Keratinocyte (primary cell): ENCODE results near the gene IDI1.

Experiments used
- EZH2 ChIP-seq: IDR thresholded peaks from one replicate; pipeline ENCODE4 v1.6.1; 2012; ENCODE audit warnings: inconsistent platforms, mild to moderate bottlenecking, low read length, moderate library complexity
- TF ChIP-seq, protein P1 (sequence below), 3 experiments: IDR thresholded peaks in 1 of 3; conservative IDR thresholded peaks in 1 of 3; optimal IDR thresholded peaks in 1 of 3; 2 replicates in 2 of 3; 3 replicates in 1 of 3; pipeline versions ENCODE3 to v1.5.1; 2011; ENCODE audit warnings: low read length in 3 of 3, mild to moderate bottlenecking in 3 of 3, moderate library complexity in 2 of 3, control low read depth in 1 of 3, inconsistent platforms in 1 of 3; ENCODE audit not compliant: insufficient read depth in 2 of 3; ENCODE audit errors: extremely low read depth in 1 of 3

DNA sequence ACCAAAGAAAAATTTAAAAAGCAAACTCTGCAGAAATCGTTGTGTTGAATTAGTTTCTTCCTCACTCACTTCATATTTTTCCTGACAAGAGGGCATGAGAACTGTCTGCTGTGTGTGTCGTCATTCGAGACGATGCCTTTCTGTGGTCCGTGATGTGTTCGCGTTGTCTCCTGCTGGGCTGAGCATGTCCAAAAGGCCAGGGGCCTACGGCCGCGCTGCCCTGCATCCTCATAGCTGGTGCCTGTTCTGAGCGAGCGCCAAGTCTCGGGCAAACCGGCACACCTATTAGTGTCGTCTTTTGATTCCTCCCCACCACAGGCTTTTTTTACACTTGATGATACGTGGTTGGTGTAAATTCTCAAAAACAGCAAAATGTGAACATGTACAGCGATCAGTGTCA is 34.7 kb upstream of the IDI1 start:
- TF ChIP-seq, protein P1, sequence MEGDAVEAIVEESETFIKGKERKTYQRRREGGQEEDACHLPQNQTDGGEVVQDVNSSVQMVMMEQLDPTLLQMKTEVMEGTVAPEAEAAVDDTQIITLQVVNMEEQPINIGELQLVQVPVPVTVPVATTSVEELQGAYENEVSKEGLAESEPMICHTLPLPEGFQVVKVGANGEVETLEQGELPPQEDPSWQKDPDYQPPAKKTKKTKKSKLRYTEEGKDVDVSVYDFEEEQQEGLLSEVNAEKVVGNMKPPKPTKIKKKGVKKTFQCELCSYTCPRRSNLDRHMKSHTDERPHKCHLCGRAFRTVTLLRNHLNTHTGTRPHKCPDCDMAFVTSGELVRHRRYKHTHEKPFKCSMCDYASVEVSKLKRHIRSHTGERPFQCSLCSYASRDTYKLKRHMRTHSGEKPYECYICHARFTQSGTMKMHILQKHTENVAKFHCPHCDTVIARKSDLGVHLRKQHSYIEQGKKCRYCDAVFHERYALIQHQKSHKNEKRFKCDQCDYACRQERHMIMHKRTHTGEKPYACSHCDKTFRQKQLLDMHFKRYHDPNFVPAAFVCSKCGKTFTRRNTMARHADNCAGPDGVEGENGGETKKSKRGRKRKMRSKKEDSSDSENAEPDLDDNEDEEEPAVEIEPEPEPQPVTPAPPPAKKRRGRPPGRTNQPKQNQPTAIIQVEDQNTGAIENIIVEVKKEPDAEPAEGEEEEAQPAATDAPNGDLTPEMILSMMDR (optimal IDR thresholded peaks at IDR 0.05 in 1 of 3, IDR thresholded peaks at IDR 0.05 in 1 of 3, conservative IDR thresholded peaks at IDR 0.05 in 1 of 3; ENCODE audit: extremely low read depth in 1 of 3, insufficient read depth in 2 of 3, low read length in 3 of 3) = no peak
- no peak for TF ChIP-seq EZH2
